ENCODE measurements around the gene CDC42EP4.
A peak's percentile ranks its signal among the peaks of the same experiment; 100 is the strongest.
"Not testable (repeated sequence)": the region's sequence is repeated elsewhere in the genome, so short reads cannot be mapped to it uniquely, and the experiment has no call there.

The CDC42EP4 gene

DNA sequence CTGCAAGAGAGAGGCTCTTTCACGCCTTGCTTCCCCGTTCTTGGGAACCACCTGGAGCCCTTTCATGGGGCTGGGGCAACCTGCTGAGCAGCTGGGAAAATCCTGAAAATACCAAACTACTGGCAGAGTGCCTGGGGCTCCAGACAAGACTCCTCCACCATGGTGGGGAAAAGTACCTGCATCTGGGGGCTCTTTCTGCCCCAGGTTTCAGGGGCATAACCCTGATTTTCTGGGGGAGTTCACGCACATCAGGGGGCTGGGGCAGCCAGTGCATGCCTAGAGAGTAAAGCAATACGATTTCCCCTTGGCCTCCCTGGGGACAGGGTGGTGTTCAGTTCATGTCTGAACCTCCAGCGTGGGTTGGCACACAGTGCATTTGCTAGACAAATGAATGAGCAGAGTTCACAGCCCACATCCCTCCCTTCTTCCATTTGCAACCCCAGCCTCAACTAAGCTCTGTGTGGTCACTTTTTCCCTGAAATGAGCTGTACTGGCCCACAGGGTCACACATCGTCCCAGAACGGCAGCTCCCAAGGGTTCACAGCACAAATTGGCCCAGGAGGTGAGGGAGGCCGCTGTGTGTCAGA, 5.2 kb upstream of the CDC42EP4 start:
- Mint-ChIP-seq H3K9me3 (no peaks in the 10 kb centered on the region), H3K4me3 (peak overlapping the region; percentile 16), H3K27me3 (no peaks in the 10 kb centered on the region), H3K27ac (peak overlapping the region; percentile 28), H3K4me1 (peaks cover 28% of the 10 kb centered on the region), H3K36me3 (no peaks in the 10 kb centered on the region)
- ATAC-seq: peak; percentile 94

DNA sequence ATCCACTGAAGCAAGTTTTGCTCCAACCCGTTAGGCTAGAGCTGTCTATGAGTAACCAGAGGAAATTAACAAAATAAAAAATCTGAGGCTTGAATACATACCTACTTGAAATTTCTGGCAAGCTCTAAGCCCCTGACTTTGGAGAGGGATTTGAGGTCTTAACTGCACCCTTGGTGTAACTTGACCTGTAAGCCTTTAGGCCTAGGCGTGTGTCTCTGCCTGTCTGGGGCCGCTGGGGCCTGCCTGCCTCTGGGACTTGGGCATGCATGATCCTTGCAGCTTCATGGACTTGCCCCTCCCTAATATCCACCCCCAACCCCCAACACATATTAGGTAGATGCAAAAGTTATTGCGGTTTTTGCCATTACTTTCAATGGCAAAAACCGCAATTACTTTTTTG, 3.7 kb upstream of the CDC42EP4 start:
- Mint-ChIP-seq H3K27ac (no peak overlapping the region), H3K4me3 (no peak overlapping the region), H3K4me1 (peaks cover 29% of the 10 kb centered on the region)

DNA sequence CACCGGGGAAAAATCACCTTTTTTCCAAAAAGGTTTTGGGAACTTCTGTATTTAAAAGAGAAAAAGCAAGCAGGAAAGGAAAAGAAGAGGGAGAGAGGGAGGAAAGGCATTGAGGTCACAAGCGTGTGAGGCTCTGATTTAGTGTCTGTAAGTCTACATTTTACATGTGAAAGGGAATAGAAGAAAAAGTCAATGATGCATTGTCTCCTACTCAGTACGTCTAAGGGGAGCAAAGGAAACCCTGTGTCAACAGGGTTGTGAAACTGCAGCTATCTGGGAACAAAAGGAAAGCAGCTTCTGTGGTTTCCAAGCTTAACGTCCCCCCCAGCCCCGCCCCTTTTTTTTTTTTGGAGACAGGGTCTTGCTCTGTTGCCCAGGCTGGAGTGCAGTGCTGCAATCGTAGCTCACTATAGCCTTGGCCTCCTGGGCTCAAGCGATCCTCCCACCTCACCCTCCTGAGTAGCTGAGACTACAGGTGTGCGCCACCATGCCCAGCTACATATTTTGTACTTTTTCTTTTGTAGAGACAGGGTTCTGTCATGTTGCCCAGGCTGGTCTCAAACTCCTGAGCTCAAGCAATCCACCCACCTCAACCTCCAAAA, 1.8 kb upstream of the CDC42EP4 start:
- Mint-ChIP-seq H3K4me1 (peaks cover 43% of the 10 kb centered on the region), H3K27ac (no peak overlapping the region), H3K9me3 (no peaks in the 10 kb centered on the region), H3K36me3 (no peaks in the 10 kb centered on the region), H3K27me3 (no peaks in the 10 kb centered on the region), H3K4me3 (no peak overlapping the region)
- ATAC-seq: no peak

More for the DNA sequence above, 3.7 kb upstream of the CDC42EP4 start:
- Mint-ChIP-seq H3K27me3 (no peaks in the 10 kb centered on the region), H3K9me3 (no peaks in the 10 kb centered on the region), H3K36me3 (no peaks in the 10 kb centered on the region)
- no peak for ATAC-seq

DNA sequence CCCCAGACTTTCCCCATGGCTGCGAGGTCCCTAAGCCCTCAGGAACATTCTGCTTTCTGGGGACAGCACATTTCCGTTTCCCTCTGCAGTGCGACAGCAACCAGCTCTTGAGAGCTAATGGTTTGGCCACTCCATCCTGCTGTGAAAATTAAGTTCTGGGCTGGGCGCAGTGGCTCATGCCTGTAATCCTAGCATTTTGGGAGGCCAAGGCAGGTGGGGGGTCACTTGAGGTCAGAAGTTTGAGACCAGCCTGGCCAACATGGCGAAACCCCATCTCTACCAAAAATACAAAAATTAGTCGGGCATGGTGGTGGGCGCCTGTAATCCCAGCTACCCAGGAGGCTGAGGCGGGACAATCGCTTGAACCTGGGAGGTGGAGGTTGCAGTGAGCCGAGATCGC, 1.1 kb upstream of the CDC42EP4 start:
- not testable (repeated sequence) for H3K36me3 Mint-ChIP-seq, ATAC-seq, H3K27me3 Mint-ChIP-seq, H3K27ac Mint-ChIP-seq, H3K9me3 Mint-ChIP-seq
- peak overlapping the region; percentile 81 for H3K4me3 Mint-ChIP-seq
- H3K4me1 Mint-ChIP-seq: peaks cover 37% of the 10 kb centered on the region

DNA sequence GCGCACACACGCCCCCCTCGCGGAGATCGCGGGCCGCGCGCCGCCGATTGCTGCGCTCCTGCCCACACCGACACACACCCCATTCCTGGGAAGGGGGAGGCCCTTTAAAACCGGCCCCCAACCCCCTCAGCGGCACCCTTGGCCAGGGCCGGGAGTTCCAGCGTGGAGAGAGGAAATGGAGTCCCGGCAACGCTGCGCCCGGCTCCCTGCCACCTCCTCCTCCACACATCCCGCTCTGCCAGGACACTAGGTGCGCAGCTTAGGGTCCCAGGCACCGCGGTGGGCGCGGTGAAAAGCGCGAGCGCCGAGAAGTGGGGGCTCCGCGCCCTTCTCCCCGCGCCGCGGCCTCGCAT, 397 bp downstream of the CDC42EP4 start:
- Mint-ChIP-seq H3K4me3 (peak overlapping the region; percentile 81), H3K36me3 (no peaks in the 10 kb centered on the region), H3K4me1 (peaks cover 22% of the 10 kb centered on the region), H3K9me3 (no peaks in the 10 kb centered on the region), H3K27ac (peak overlapping the region; percentile 73), H3K27me3 (no peaks in the 10 kb centered on the region)
- peak; percentile 20 for ATAC-seq

DNA sequence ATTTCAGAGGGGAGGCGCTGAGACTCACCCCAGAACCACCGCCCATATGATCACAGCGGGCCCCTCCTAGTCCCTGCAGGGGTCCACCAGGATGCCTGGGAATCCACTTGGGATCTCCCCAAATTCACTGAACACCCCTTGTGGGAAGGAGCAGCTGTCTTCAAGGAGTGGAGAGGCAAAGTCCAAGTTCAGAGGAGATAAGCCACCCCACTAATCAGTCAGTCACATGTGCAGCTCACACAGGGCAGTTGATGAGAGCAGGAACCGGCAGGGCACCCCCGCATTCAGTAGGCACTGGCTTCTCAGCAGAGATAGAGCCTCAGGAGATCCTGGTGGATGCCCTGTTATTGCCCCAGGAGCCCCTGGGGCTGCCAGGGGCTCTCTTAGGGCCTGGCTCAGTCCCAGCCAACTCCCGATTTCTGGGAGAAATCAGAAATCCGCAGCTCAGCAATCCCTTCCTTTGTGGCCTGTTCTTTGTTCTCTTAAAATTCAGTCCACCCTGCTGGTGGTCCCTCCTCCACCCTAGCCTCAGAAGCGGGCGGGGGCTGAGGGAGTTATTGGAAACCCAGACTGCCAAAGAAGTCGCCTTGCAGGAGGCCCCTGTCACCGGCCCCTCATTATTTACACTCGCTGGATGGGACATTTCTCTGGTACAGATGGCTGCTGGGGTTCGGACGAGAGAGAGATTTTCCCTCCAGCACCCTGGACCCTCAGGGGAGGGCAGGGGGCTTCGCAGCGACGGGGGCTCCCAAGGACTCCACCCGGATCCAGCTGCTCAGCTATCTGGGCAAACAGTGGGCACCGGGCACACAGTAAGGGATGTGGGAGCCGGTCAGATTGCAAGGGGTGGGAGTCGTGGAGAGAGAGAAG, 1.8 kb downstream of the CDC42EP4 start:
- no peaks in the 10 kb centered on the region for H3K36me3 Mint-ChIP-seq
- H3K4me1 Mint-ChIP-seq: peaks cover 22% of the 10 kb centered on the region
- peak overlapping the region; percentile 73 for H3K27ac Mint-ChIP-seq
- no peaks in the 10 kb centered on the region for H3K9me3 Mint-ChIP-seq
- no peak for ATAC-seq
- H3K27me3 Mint-ChIP-seq: peaks cover 3% of the 10 kb centered on the region
- peak overlapping the region; percentile 81 for H3K4me3 Mint-ChIP-seq

DNA sequence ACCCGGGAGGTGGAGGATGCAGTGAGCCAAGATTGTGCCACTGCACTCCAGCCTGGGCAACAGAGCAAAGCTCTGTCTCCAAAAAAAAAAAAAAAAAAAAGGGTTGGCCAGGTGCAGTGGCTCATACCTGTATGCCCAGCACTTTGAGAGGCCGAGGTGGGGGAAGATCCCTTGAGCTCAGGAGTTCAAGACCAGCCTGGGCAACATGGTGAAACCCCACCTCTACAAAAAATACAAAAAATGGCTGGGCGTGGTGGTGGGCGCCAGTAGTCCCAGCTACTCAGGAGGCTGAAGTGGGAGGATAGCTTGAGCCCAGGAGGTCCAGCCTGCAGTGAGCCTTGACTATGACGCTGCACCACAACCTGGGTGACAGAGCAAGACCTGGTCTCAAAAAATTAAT, 2.8 kb downstream of the CDC42EP4 start:
- H3K4me1 Mint-ChIP-seq: peaks cover 24% of the 10 kb centered on the region
- H3K36me3 Mint-ChIP-seq, ATAC-seq, H3K4me3 Mint-ChIP-seq, H3K27ac Mint-ChIP-seq, H3K9me3 Mint-ChIP-seq: not testable (repeated sequence)
- peaks cover 13% of the 10 kb centered on the region for H3K27me3 Mint-ChIP-seq

DNA sequence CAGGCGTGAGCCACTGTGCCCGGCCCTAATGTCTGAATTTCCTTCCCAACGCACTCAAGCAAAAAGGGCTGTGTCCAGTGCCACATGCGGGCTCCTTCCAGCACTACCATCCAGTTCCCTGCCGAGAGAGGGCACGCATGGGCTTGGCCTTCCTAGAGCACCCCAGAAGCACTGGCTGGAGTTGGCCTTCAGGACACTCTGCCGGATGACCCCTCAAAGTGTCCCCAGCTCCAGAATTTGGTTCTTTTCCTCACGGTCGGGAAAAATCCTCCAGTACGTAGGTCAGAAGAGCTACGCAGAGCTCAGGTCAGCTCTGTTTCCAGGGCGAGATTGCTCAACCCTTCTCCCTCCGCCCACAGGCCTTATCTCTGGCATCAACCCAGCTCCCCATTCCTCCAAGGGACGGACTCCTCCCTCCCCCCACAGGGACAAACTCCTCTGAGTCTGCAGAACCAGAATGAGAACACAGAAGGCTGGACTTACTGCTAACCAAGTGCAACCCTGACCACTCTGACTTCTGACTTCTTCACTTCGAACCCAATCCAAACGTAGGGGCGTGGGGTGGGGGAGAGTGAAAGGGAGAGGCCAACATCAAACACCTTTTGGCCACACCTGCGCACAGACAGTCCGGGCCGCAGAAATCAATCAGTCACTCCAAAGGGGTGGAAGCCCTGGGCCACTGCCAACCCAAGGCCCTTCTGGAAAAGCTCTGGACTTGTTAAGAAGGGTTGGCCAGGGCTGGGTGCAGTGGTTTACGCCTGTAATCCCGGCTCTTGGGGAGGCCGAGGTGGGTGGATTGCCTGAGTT, 3.6 kb downstream of the CDC42EP4 start:
- Mint-ChIP-seq H3K9me3 (peaks cover 2% of the 10 kb centered on the region), H3K27ac (no peak overlapping the region), H3K36me3 (no peaks in the 10 kb centered on the region), H3K27me3 (peaks cover 18% of the 10 kb centered on the region), H3K4me1 (peaks cover 24% of the 10 kb centered on the region), H3K4me3 (no peak overlapping the region)
- ATAC-seq: no peak

DNA sequence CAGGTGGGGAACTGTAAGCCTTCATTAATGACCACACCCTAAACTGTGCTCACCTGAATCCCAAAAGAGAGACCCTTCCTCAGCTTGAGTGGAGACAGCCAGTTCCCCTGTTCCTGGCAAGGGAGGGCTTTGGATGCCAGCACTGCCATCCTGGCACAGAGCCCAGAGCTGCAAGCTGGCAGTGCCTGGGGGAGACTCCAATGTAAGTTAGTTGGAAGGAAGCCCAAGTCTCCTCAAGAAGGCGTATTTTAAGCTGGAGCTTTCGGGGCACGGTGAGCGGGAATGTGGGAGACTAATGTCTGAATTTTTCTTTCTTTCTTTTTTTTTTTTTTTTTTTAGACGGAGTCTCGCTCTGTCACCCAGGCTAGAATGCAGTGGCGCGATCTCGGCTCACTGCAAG, 4.7 kb downstream of the CDC42EP4 start:
- H3K4me1 Mint-ChIP-seq: peaks cover 24% of the 10 kb centered on the region
- H3K27ac Mint-ChIP-seq: no peak overlapping the region
- H3K27me3 Mint-ChIP-seq: peaks cover 18% of the 10 kb centered on the region
- no peak overlapping the region for H3K4me3 Mint-ChIP-seq
- H3K36me3 Mint-ChIP-seq: no peaks in the 10 kb centered on the region
- H3K9me3 Mint-ChIP-seq: peaks cover 2% of the 10 kb centered on the region
- ATAC-seq: no peak

DNA sequence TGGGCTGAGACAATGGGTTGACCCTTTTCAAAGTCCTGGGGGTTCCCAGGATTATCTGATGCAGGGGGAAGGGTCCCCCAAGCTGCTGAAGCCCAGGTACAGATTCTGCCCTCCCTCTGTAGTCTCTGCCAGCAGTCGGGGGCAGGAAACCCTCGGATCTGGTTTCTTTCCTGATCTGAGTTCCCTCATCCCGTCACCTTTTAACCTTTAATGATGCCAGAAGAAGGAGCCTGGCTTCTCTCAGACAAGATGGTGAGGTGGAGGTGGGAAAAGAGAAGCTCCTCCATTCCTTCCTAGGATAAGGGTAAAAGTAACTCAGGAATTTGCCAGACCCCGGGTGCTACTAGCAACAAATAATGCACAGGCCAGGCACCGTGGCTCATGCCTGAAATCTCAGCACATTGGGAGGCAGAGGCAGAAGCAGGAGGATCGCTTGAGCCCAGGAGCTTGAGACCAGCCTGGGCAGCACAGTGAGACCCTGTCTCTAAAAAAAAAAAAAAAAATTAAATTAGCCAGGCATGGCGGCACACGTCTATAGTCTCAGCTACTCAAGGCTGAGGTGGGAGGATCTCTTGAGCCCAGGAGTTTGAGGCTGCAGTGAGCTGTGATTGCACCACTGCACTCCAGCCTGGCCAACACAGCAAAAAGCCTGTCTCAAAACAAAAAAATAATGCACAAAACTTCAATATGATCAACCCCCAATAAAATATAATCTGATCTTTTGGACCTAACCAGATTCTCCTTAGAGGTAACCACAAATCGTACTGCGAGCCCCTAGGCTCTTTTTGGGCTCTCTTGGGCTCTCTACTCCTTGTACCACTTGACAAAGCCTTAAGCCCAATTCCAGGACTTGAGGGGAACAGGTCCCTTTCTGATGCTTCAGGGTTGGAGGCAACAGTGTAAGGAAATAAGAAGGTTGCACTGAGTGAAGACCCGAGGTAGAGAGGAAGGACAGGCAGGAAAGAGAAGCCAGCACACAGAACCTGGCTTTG, 5.7 kb downstream of the CDC42EP4 start:
- Mint-ChIP-seq H3K27me3 (peaks cover 18% of the 10 kb centered on the region), H3K27ac (no peak overlapping the region), H3K36me3 (no peaks in the 10 kb centered on the region), H3K9me3 (peaks cover 2% of the 10 kb centered on the region), H3K4me1 (peaks cover 24% of the 10 kb centered on the region), H3K4me3 (no peak overlapping the region)
- ATAC-seq: no peak

DNA sequence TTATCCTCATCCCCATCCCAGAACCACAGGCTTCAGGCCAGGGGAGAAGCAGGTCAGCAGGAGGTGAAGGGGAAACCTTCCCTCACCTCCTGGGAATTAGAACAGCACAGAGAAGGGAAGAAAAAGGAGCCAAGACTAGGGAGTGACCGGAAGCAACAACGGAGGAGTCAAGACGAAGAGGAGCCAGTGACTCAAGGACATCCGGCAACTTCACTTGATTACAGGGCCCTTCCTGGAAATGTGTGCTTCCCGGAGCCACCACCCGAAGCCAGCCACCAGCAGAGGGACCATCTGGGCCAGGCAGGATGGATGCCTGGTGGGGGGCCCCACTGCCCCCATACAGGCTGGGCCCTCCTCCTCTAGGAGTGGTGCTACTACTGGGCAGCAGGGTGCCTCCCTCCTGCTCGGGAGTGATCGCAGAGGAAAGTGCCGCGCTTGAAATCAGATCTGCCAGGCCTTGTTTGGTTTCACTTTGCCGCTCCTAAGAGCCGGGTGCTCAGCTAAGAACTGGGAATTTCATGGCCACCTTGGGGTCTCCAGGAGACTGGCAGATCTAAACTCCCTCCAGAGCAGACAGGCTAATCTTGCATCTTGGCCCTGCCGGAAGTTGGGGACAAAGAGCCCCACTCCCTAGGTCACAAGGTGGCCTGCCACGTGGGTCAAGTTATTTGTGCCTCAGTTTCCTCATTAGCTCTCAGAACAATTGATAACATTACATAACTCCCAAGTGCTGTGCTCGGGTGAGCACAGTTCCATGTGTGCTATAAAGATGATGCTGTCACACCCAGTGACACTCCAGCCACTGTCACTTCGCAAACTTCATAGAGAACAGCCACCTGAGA, 6.6 kb downstream of the CDC42EP4 start:
- Mint-ChIP-seq H3K4me3 (no peak overlapping the region), H3K9me3 (peaks cover 2% of the 10 kb centered on the region), H3K27ac (no peak overlapping the region), H3K4me1 (peaks cover 20% of the 10 kb centered on the region), H3K36me3 (no peaks in the 10 kb centered on the region), H3K27me3 (peaks cover 18% of the 10 kb centered on the region)
- ATAC-seq: no peak

DNA sequence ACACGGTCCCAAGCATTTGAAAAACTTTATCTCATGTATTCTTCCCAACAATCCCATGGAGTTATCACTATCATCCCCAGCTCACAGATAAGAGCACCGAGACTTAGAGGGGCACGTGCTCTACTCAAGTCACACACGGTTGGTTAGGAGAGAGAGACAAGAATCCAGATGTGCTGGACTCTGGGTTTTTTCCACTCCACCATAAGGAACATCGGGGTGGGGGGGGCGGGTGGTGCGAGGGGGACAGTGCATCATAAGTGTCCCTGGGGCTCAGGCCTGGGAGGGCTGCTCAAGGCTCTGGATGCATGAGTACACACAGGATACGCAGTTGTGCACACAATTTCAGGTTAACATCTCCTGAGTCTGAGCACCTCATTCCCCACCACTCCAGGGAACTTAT, 7.4 kb downstream of the CDC42EP4 start:
- Mint-ChIP-seq H3K9me3 (peaks cover 2% of the 10 kb centered on the region), H3K4me3 (no peak overlapping the region), H3K27me3 (peaks cover 18% of the 10 kb centered on the region), H3K27ac (no peak overlapping the region), H3K4me1 (peaks cover 13% of the 10 kb centered on the region), H3K36me3 (no peaks in the 10 kb centered on the region)
- no peak for ATAC-seq

DNA sequence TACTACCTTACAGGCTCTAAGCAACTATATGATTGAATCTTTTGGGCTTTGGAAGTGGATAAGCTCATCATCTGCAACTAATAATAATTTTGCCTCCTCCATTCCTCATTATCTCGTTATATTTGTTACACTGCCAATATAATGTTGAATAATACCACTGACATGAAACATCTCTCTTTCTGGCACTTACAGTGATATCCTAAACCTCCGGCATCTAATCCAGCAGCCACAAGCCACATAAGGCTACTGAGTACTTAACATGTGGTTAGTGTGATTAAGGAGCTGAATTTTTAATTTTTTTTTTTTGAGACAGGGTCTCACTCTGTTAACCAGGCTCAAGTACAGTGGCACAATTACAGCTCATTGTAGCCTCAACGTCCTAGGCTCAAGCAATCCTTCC, 9.6 kb downstream of the CDC42EP4 start:
- Mint-ChIP-seq H3K27ac (no peak overlapping the region), H3K9me3 (peaks cover 2% of the 10 kb centered on the region), H3K4me1 (peaks cover 9% of the 10 kb centered on the region), H3K27me3 (peaks cover 18% of the 10 kb centered on the region), H3K36me3 (no peaks in the 10 kb centered on the region), H3K4me3 (no peak overlapping the region)
- ATAC-seq: no peak

DNA sequence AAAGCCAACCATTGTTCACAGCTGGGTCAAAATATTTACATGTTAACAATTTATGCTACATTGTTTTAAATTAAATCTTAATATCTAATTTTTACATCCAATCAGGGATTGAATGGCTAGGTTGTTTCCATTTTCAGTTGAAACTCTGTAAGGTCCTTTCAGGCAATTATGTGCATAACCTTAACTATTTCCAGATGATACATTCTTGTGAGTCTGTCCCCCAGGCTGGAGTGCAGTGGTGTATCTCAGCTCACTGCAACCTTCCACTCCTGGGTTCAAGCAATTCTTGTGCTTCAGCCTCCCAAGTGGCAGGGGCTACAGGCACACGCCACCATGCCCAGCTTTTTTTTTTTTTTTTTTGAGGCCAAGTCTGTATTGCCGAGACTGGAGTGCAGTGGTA, 10.4 kb downstream of the CDC42EP4 start:
- no peak overlapping the region for H3K4me3 Mint-ChIP-seq
- no peaks in the 10 kb centered on the region for H3K36me3 Mint-ChIP-seq
- H3K27ac Mint-ChIP-seq: no peak overlapping the region
- peaks cover 2% of the 10 kb centered on the region for H3K9me3 Mint-ChIP-seq
- peaks cover 18% of the 10 kb centered on the region for H3K27me3 Mint-ChIP-seq
- H3K4me1 Mint-ChIP-seq: peaks cover 9% of the 10 kb centered on the region
- ATAC-seq: no peak

All from stimulated activated memory B cell treated with anti-CD40 and anti-IgM and Interleukin-4, amounts not matched to agents 10 μg/mL and 1 μg/mL and 100 μg/mL, for 72 hours (primary cell).